Measurements from ENCODE around the gene RNU7-1. TPM values are rescaled to one million over a fixed set of nuclear protein-coding genes. Genes with fewer than 3 reads are reported as not detected.
A peak's percentile ranks its signal among the peaks of the same experiment; 100 is the strongest.

RNU7-1 gene
- polyA plus RNA-seq, 4 donors: 3.8 to 10.0 TPM; not detected in 2

DNA sequence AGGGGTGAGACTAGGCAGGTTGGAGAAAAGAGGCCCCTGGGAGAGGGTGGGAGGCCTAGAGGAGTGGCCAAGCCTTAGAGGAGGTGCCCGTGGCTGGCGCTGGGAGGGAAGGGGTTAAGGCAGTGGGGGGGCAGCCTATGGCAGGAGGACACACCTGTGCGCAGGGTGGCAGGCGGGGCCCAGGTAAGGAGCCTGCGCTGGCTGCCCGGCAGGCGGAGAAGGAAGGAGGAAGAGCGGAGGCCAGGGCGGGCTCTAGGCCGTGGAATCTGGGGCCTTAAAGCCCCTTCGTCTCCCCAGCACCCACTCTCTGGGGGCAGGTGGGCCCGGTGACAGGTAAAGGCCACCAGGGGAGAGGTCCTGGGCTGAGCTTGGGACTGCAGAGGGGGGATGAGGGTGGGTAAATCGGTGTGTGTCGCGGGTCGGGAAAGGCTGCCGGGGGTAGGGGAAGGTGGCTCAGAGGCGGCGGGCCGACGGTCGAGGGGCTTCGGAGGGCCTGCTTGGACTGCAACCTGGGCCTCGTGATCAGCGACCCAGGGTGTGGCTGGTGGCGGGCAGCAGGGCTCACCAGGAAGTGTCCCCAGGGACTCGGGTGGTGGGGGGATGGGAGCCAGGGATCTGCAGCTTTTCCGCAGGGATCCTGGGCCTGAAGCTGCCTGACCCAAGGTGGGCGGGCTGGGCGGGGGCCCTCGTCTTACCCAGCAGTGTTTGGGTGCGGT is 19.6 kb downstream of the RNU7-1 start:
- no peak for DNase-seq (ENCODE audit: low read depth in 4 of 4, low spot score in 3 of 4)

DNA sequence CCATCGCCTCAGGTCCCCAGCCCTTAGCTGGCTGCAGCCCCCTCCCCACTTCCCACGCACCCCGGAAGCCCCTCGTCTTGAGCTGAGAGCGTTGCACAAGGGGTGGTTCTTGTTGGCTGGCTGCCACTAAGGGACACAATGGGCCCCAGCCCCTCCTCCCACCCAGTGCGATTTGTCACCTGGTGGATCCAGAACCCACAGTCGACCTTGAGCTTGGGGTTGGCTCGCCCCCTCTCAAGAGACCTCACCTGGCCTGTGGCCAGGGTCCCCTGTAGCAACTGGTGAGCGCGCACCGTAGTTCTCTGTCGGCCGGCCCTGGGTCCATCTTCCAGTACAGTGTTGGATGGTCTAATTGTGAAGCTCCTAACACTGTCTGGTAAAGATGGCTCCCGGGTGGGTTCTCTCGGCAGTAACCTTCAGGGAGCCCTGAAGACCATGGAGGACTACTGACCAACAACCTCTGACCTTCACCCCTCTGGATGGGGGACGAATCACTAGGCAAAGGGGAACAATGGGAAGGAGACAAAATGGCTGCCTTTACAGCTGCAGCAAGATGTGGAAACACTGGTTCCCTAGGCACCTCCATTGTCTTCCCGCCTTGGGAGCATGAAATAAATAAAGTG is 20.3 kb downstream of the RNU7-1 start:
- no peak for DNase-seq (ENCODE audit: low read depth in 4 of 4, low spot score in 3 of 4)

DNA sequence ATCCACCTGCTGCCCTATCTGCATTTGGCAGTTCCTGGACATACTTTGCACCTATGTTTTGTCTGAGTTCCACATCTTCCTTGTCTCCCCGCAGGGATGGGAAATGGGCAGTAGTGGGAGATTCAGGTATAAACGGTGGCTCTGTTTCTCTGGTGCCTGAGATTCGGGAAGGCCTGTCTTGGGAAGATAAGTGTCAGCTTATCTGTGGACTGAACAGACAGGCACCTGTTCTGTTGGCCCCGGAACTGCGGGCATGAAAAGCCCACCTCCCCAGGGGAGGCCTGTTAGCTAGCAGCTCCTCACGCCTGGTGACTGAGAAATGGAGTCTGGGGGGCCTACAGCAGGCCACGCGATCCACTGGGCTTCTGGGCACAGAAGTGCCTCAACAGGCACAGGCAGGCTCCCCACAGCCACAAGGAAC is 21.0 kb downstream of the RNU7-1 start:
- DNase-seq (ENCODE audit: low read depth in 4 of 4, low spot score in 3 of 4): no peak

- DNase-seq (ENCODE audit: low read depth in 4 of 4, low spot score in 3 of 4): peak in 3 of 4 donors; percentile 71 to 81 (median 72)
Measured at GRCh38 chr12:6965026-6965661, 21.5 kb downstream of the RNU7-1 start.

- no peak for DNase-seq (ENCODE audit: low read depth in 4 of 4, low spot score in 3 of 4)
Measured at GRCh38 chr12:6965714-6966113, 22.1 kb downstream of the RNU7-1 start.

- no peak for DNase-seq (ENCODE audit: low read depth in 4 of 4, low spot score in 3 of 4)
Measured at GRCh38 chr12:6966351-6966750, 22.7 kb downstream of the RNU7-1 start.

DNA sequence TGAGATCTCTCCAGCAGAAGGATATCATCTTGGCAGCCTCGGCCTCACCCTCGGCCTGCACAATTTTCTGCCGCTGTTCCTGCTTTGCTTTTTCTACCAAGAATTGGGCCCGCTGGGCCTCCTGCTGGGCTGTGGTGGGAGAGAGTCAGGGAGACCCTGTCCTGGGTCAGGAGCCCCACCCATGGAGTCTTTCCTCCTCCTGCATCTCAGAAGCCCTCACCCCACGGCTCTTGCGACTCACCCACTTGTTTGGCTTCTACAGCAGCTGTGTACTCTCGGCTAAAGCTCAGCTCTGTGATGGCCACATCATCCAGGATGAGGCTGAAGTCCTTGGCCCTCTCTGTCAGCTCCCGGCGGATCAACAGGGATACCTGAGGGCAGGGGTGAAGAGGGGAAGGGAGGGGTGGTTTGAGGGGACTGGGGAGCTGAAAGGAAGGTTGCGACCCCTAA is 24.1 kb downstream of the RNU7-1 start:
- DNase-seq (ENCODE audit: low read depth in 4 of 4, low spot score in 3 of 4): no peak

DNA sequence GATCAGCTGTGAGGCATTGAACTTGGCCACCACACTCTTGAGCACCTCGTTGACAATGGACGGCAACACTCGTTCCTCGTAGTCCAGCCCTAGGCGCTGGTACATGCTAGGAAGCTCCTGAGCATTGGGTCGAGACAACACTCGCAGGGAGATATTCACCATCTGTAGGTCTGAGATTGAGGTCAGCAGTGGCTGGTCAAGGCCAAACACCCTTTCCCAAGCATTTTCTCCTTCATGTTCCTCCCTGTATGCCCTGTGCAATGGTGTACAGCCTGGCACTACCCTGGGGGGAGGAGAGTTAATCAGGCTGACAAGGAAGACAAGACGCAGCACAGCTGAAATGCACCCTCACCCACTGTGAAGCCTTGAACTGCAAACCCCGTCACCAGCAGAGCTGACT is 24.8 kb downstream of the RNU7-1 start:
- no peak for DNase-seq (ENCODE audit: low read depth in 4 of 4, low spot score in 3 of 4)

- DNase-seq (ENCODE audit: low read depth in 4 of 4, low spot score in 3 of 4): no peak
Measured at GRCh38 chr12:6970096-6970527, 26.5 kb downstream of the RNU7-1 start.

GRCh38 chr12:6974180-6974579 is 30.6 kb downstream of the RNU7-1 start:
- DNase-seq (ENCODE audit: low read depth in 4 of 4, low spot score in 3 of 4): no peak

GRCh38 chr12:6975297-6976032 is 31.8 kb downstream of the RNU7-1 start:
- no peak for DNase-seq (ENCODE audit: low read depth in 4 of 4, low spot score in 3 of 4)

- no peak for DNase-seq (ENCODE audit: low read depth in 4 of 4, low spot score in 3 of 4)
Measured at GRCh38 chr12:6977653-6978052, 34.0 kb downstream of the RNU7-1 start.

DNA sequence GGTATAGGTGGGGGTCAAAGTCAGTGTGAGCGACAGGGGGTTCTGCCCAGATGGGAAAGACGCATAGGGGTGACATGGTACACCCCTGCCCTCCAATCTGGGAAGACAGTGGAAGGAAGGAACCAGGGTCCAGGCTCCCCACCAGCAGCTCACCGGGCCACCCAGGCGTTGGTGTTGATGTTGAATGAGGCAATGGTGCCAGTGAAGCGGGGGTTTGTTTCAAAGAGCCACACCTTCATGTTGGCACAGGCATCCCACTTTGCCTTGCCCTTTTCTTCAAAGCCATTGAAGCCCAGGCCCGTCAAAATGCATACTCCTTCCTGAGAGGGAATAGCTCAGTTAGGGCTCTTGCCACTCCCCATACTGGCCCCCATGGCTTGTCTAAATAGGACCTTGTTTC is 34.6 kb downstream of the RNU7-1 start:
- no peak for DNase-seq (ENCODE audit: low read depth in 4 of 4, low spot score in 3 of 4)

DNA sequence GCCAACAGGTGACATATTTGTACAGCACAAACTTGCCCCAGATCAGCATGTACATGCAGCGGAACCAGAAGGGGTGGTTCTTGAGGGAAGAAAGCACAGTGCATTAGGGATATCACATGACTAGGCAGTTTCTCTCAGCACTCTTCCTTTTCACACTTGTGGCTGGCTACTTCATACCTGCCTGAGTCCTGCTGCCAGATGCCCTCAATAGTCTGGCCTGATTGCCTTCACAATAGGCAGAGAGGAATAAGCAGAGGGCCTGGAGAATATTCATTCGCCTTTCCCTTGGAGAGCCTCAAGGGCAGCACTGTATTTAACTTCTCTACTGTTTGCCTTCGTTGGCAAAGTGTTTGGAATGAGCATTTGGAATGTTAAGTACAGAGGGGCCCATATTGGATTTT is 35.0 kb downstream of the RNU7-1 start:
- no peak for DNase-seq (ENCODE audit: low read depth in 4 of 4, low spot score in 3 of 4)

GRCh38 chr12:6979021-6979420 is 35.4 kb downstream of the RNU7-1 start:
- DNase-seq (ENCODE audit: low read depth in 4 of 4, low spot score in 3 of 4): no peak

DNA sequence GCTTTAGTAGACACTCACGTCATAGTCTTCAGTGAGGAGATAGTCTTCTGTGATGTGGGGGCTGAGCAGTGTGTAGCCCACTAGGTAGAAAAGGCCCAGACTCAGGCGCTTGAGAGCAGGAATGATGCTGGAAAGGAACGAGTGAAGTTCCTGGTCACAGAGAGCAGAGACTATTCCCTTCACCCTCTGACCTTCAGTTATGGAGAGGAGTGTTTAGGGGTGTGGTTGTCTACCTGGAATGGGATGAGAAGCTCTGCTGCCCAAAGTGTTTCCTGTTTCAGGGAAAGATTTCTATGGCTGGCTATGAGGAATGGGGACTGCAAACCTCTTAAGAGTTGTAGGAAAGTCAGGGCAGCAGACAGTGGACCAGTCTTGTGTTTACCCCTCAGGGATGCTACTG is 35.8 kb downstream of the RNU7-1 start:
- no peak for DNase-seq (ENCODE audit: low read depth in 4 of 4, low spot score in 3 of 4)

DNA sequence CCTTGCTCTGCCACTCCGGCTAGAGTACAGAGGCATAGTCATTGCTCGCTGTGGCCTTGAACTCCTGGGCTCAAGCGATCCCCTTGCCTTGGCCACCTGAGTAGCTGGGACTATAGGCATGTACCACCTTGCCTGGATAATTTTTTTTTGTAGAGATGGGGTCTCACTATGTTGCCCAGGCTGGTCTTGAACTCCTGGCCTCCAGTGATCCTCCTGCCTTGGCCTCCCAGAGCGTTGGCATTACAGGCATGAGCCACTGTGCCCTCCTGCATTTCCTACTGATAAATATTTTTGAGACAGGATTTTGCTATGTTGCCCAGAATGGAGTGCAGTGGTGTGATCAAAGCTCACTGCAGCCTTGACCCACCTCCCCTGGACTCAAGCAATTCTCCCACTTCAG is 36.5 kb downstream of the RNU7-1 start:
- DNase-seq (ENCODE audit: low read depth in 4 of 4, low spot score in 3 of 4): no peak

DNA sequence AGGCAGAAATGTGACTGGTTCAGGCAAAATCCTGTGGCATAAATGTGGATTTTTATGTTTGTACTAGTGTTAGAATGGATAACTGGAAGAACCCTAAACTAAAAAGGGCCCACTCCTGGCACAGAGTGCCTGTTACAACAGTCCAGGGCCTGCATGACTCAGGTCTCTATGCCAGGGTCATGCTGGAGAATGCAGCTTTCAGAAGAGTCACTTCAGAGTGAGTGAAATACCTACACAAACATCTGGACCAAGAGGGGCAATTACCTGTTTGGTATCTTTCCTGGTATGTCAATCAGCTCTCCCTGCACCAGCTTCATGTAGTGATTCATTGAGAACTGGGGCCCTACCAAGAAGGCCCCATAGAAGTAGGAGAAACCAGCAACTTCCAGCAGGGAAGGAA is 37.1 kb downstream of the RNU7-1 start:
- no peak for DNase-seq (ENCODE audit: low read depth in 4 of 4, low spot score in 3 of 4)

DNA sequence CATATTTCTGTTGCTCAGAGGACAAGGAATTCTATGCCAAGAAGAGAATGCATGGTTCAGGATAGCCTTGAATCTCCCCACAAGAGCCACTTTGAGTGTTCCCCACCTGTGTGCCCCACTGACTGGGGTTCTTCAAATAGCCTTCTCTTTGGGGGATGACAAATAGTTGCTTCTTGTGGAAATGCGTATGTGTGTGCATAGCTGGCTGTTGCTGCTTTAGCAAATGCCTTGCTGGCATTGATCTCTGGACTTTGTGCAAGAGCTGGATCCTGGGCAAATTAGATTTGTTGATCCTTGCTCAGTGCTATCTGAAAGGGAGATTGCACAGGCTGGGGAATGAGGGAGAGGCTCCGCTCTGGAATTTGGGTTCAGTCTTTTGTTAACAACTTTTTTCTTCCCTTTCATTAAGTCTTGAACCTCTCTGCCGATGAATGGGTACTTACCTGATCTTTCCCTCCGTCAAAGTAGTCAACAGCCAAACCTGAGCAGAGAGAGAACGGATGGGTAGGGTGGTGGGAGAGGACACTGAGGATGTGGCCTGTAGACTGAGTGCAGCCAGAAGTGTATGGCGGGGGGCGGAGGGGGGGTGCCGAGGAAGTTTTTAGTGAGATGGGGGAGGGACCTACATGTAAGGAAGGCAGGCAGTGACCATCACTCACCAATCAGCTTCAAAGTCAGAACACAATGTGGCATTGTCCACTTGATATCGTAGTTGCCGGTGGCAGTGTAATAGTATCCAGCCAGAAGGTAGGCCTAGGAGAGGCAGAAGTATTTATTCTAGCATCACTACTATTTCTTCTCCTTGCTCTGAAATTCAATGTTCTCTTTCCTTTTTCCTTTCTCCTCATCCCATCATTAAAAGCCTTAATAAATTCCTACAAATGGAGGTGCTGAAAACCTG is 37.8 kb downstream of the RNU7-1 start:
- DNase-seq (ENCODE audit: low read depth in 4 of 4, low spot score in 3 of 4): no peak

GRCh38 chr12:6982532-6982931 is 38.9 kb downstream of the RNU7-1 start:
- DNase-seq (ENCODE audit: low read depth in 4 of 4, low spot score in 3 of 4): no peak

Measured in right renal pelvis (tissue), 4 donors.